PFSK-1 (cell line): Measurements from ENCODE around the gene PATE1.

Source experiments
- FOXP2 ChIP-seq: optimal IDR thresholded peaks from 2 replicates; pipeline ENCODE3; 2011; ENCODE audit warnings: borderline replicate concordance, control low read depth, inconsistent platforms; ENCODE audit not compliant: insufficient read depth; ENCODE audit errors: extremely low read length, extremely low read depth
- POLR2AphosphoS5 ChIP-seq: IDR thresholded peaks from 2 replicates; pipeline ENCODE4 v1.6.1; 2012; ENCODE audit warnings: low read depth, mild to moderate bottlenecking, control low read depth, low read length, moderate library complexity
- REST ChIP-seq, 2 experiments: IDR thresholded peaks; 2 replicates each; pipeline versions ENCODE4 v1.6.1 to v1.8.0; 2011 to 2012; ENCODE audit warnings: low read depth in 2 of 2, low read length in 2 of 2, control low read depth in 1 of 2, inconsistent platforms in 1 of 2, mild to moderate bottlenecking in 1 of 2, moderate library complexity in 1 of 2; ENCODE audit not compliant: insufficient read depth in 1 of 2
- SIN3A ChIP-seq: IDR thresholded peaks from 2 replicates; pipeline ENCODE4 v1.6.1; 2012; ENCODE audit warnings: mild to moderate bottlenecking, low read length, moderate library complexity, borderline replicate concordance; ENCODE audit not compliant: insufficient read depth
- TAF1 ChIP-seq: IDR thresholded peaks from 2 replicates; pipeline ENCODE4 v1.6.1; 2012; ENCODE audit warnings: low read length, control low read depth, borderline replicate concordance; ENCODE audit not compliant: insufficient read depth

PATE1 gene

GRCh38 chr11:125773516-125773915 lies 27.4 kb downstream of the PATE1 start:
- TF ChIP-seq POLR2AphosphoS5: no peak
- no peak for TF ChIP-seq REST (IDR thresholded peaks at IDR 0.05; ENCODE audit: insufficient read depth in 1 of 2, low read depth in 2 of 2, low read length in 2 of 2)
- no peak for TF ChIP-seq SIN3A
- no peak for TF ChIP-seq FOXP2
- TF ChIP-seq TAF1: no peak

- TF ChIP-seq FOXP2: no peak
- no peak for TF ChIP-seq SIN3A
Measured at GRCh38 chr11:125777309-125777708, 31.2 kb downstream of the PATE1 start.

- TF ChIP-seq SIN3A: no peak
Measured at GRCh38 chr11:125778728-125779127, 32.6 kb downstream of the PATE1 start, which contains the start of gene PATE2. TSS of gene PATE2 (minus strand) at chr11:125778828. CDS start at chr11:125778773, 55 bp downstream.

GRCh38 chr11:125784678-125785077 lies 38.6 kb downstream of the PATE1 start:
- TF ChIP-seq SIN3A: no peak

- TF ChIP-seq POLR2AphosphoS5 (no peak), REST (IDR thresholded peaks at IDR 0.05; ENCODE audit: insufficient read depth in 1 of 2, low read depth in 2 of 2, low read length in 2 of 2) (no peak), SIN3A (no peak), FOXP2 (no peak), TAF1 (no peak)
Measured at GRCh38 chr11:125787827-125788226, 41.7 kb downstream of the PATE1 start, which contains the start of gene PATE3. TSS of gene PATE3 (plus strand) at chr11:125788127. CDS start at chr11:125788152, 25 bp downstream.

GRCh38 chr11:125790825-125791224 lies 44.7 kb downstream of the PATE1 start:
- TF ChIP-seq FOXP2 (no peak), SIN3A (no peak), REST (IDR thresholded peaks at IDR 0.05; ENCODE audit: insufficient read depth in 1 of 2, low read depth in 2 of 2, low read length in 2 of 2) (no peak), TAF1 (no peak), POLR2AphosphoS5 (no peak)

- TF ChIP-seq TAF1 (no peak), FOXP2 (no peak), SIN3A (no peak), POLR2AphosphoS5 (no peak), REST (IDR thresholded peaks at IDR 0.05; ENCODE audit: insufficient read depth in 1 of 2, low read depth in 2 of 2, low read length in 2 of 2) (no peak)
Measured at GRCh38 chr11:125797641-125798040, 51.6 kb downstream of the PATE1 start.
